K562 (cell line): Measurements from ENCODE around the gene CRIP1. TPM values are rescaled to one million over a fixed set of nuclear protein-coding genes. Genes with fewer than 3 reads are reported as not detected.

Experiments used
- BMI1 ChIP-seq: fragments of 150-350 bp; IDR thresholded peaks from 2 replicates; pipeline ENCODE4 v1.6.1; 2014; ENCODE audit warnings: low read length
- CREM ChIP-seq: IDR thresholded peaks from 2 replicates; pipeline ENCODE4 v1.6.1; 2014; ENCODE audit warnings: antibody characterized with exemption, low read depth
- EP300 ChIP-seq: IDR thresholded peaks from 2 replicates; pipeline ENCODE4 v1.6.1; 2012; ENCODE audit warnings: low read length, improper control_type of control experiment
- FOXK2 ChIP-seq, 2 experiments: fragments of 450-650 bp; IDR thresholded peaks in 1 of 2; conservative IDR thresholded peaks in 1 of 2; 2 replicates each; pipeline ENCODE4 v1.6.1; 2016; ENCODE audit warnings: low read depth in 2 of 2, mild to moderate bottlenecking in 1 of 2
- HMGN3 ChIP-seq: IDR thresholded peaks from 2 replicates; pipeline ENCODE4 v1.6.1; 2011; ENCODE audit warnings: borderline replicate concordance, low read depth, mild to moderate bottlenecking, mixed read lengths, low read length; ENCODE audit not compliant: insufficient read length; ENCODE audit errors: extremely low read depth
- KLF1 ChIP-seq: fragments of 450-650 bp; IDR thresholded peaks from 2 replicates; pipeline ENCODE4 v1.6.1; 2016; ENCODE audit warnings: missing genetic modification characterization, missing compliant biosample characterization
- LARP7 ChIP-seq: fragments of 450-650 bp; IDR thresholded peaks from 2 replicates; pipeline ENCODE4 v1.6.1; 2016
- MYNN ChIP-seq, 2 experiments: sonication (generic); formaldehyde crosslinking in 1 of 2; IDR thresholded peaks; 2 replicates each; pipeline versions ENCODE4 v1.5.0 to v1.6.1; 2016 to 2020; ENCODE audit warnings: antibody characterized with exemption in 1 of 2, missing genetic modification reagents in 1 of 2
- NEUROD1 ChIP-seq: fragments of 150-350 bp; IDR thresholded peaks from 2 replicates; pipeline ENCODE4 v1.6.1; 2014; ENCODE audit warnings: borderline replicate concordance, low read length, low read depth; ENCODE audit not compliant: partially characterized antibody
- NRF1 ChIP-seq, 2 experiments: fragments of 450-650 bp; IDR thresholded peaks in 1 of 2; conservative IDR thresholded peaks in 1 of 2; 2 replicates each; pipeline ENCODE4 v1.6.1; 2014; ENCODE audit warnings: mild to moderate bottlenecking in 2 of 2
- RFX1 ChIP-seq: fragments of 450-650 bp; IDR thresholded peaks from 2 replicates; pipeline ENCODE4 v1.6.1; 2016; ENCODE audit warnings: mild to moderate bottlenecking, moderate library complexity
- SMAD4 ChIP-seq: fragments of 250-450 bp; sonication (Bioruptor Pico); conservative IDR thresholded peaks from 2 replicates; pipeline ENCODE4 v1.8.0; 2021; ENCODE audit warnings: inconsistent platforms, mild to moderate bottlenecking, moderate library complexity
- ZBTB7A ChIP-seq: IDR thresholded peaks from 2 replicates; pipeline ENCODE4 v1.6.1; 2011; ENCODE audit warnings: low read depth, mild to moderate bottlenecking, low read length, moderate library complexity, borderline replicate concordance; ENCODE audit not compliant: control insufficient read depth
- polyA plus RNA-seq, 8 experiments: library from polyadenylated mRNA; depleted of rRNA in 4 of 8; stranded (reverse) in 5 of 8; unstranded in 3 of 8; fragments of >200 nt; fragmentation: Nextera tagmentation in 2 of 8; fragmentation: Illumina TruSeq in 1 of 8; extraction: Ambion mirVana in 2 of 8; extraction: Trizol in 1 of 8; gene quantifications; 2 replicates each; pipeline versions ENCODE4 v1.2.1 to v1.2.3, GENCODE V29; 2011 to 2014; ENCODE audit warnings: inconsistent platforms in 1 of 8, missing spikeins in 1 of 8
- total RNA-seq, 7 experiments: library from RNA; depleted of rRNA in 6 of 7; stranded (reverse); fragments of >200 nt in 6 of 7; fragmentation: Illumina TruSeq in 2 of 7; extraction: Trizol in 2 of 7; gene quantifications; 2 replicates each; pipeline versions ENCODE4 v1.2.1 to v1.2.3, GENCODE V29; 2011 to 2021; ENCODE audit warnings: low replicate concordance in 1 of 7
- TF ChIP-seq, protein P1 (sequence below), 3 experiments: fragments of 200-800 bp in 1 of 3; fragments of 250-450 bp in 1 of 3; fragments of 450-650 bp in 1 of 3; sonication (Bioruptor Pico) in 1 of 3; sonication (Bioruptor generic) in 1 of 3; formaldehyde crosslinking in 1 of 3; IDR thresholded peaks; 2 replicates each; pipeline versions ENCODE4 v1.6.1 to v1.8.0; 2016 to 2022; ENCODE audit warnings: mild to moderate bottlenecking in 2 of 3, missing genetic modification characterization in 2 of 3, missing compliant biosample characterization in 1 of 3, moderate library complexity in 1 of 3
- TF ChIP-seq, protein P2 (sequence below): sonication (generic); formaldehyde crosslinking; IDR thresholded peaks from 2 replicates; pipeline ENCODE4 v1.8.0; 2022; ENCODE audit warnings: missing genetic modification reagents, mild to moderate bottlenecking, moderate library complexity, borderline replicate concordance
- TF ChIP-seq, protein P3 (sequence below): fragments of 450-650 bp; formaldehyde crosslinking; IDR thresholded peaks from 2 replicates; pipeline ENCODE4 v1.4.0; 2022; ENCODE audit warnings: missing genetic modification characterization
- TF ChIP-seq, protein P4 (sequence below): fragments of 450-650 bp; IDR thresholded peaks from 2 replicates; pipeline ENCODE4 v1.6.1; 2018; ENCODE audit not compliant: partially characterized antibody

CRIP1 gene
- total and polyA plus RNA-seq, 9 of the 15 experiments (the other 6 are each of a cell fraction or from before 2014, with no cell fraction given) = 0.11 to 0.58 (median 0.14) TPM; not detected in 6

DNA sequence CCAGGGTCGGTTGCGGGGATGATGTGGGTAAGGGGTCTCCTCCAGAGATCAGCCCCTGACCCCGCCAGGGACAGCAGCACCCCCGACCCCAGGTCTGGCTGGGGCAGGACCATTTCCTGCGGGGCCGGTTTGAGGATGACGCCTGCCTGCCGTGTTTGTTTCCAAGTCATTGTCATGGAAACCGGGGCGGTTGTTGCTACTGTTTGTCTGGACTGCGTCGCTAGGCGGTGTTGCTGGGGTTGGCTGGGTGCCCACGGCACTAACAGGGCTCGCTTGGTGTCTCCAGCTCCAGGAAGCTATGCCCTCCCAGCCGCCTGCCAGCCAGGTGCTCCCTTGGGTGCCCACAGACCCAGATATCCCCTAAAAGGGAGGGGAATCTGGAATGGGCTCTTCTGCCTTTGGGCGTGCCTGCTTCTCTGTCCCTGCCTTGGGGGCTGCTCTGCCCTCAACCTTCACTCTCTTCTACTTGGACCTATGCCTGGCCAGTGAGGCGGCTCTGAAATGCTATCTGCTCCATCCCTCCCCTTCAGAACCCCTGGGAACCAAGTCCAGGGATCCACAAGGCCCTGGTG is 4.7 kb upstream of the CRIP1 start (continued):
- TF ChIP-seq, protein P1, sequence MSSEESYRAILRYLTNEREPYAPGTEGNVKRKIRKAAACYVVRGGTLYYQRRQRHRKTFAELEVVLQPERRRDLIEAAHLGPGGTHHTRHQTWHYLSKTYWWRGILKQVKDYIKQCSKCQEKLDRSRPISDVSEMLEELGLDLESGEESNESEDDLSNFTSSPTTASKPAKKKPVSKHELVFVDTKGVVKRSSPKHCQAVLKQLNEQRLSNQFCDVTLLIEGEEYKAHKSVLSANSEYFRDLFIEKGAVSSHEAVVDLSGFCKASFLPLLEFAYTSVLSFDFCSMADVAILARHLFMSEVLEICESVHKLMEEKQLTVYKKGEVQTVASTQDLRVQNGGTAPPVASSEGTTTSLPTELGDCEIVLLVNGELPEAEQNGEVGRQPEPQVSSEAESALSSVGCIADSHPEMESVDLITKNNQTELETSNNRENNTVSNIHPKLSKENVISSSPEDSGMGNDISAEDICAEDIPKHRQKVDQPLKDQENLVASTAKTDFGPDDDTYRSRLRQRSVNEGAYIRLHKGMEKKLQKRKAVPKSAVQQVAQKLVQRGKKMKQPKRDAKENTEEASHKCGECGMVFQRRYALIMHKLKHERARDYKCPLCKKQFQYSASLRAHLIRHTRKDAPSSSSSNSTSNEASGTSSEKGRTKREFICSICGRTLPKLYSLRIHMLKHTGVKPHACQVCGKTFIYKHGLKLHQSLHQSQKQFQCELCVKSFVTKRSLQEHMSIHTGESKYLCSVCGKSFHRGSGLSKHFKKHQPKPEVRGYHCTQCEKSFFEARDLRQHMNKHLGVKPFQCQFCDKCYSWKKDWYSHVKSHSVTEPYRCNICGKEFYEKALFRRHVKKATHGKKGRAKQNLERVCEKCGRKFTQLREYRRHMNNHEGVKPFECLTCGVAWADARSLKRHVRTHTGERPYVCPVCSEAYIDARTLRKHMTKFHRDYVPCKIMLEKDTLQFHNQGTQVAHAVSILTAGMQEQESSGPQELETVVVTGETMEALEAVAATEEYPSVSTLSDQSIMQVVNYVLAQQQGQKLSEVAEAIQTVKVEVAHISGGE (CRISPR knock-in tag; IDR thresholded peaks at IDR 0.05) = peak in 1 of 3 experiments; percentile 30; a peak in 1 of 6 replicates
- TF ChIP-seq SMAD4 (0 out of 2 replicates have a peak, but pooled peaks have one; percentile 31), LARP7 (no peak), MYNN (IDR thresholded peaks at IDR 0.05) (peak; percentile 96), MYNN (CRISPR knock-in tag; IDR thresholded peaks at IDR 0.05) (no peak), EP300 (peak; percentile 9; the same call in 1 of the 2 replicates), HMGN3 (peak; percentile 58), FOXK2 (conservative IDR thresholded peaks at IDR 0.05 in 1 of 2, IDR thresholded peaks at IDR 0.05 in 1 of 2; ENCODE audit: low read depth in 2 of 2) (peak in 1 of 2 experiments; percentile 55; a peak in 2 of 4 replicates), CREM (peak; percentile 62), BMI1 (peak; percentile 76), KLF1 (tag) (peak; percentile 94), NRF1 (conservative IDR thresholded peaks at IDR 0.05 in 1 of 2, IDR thresholded peaks at IDR 0.05 in 1 of 2) (0 out of 4 replicates have a peak, but pooled peaks of 1 of the 2 experiments have one; percentile 14), RFX1 (peak; percentile 95), ZBTB7A (peak; percentile 83; the same call in 1 of the 2 replicates), NEUROD1 (peak; percentile 82)
- TF ChIP-seq, protein P2, sequence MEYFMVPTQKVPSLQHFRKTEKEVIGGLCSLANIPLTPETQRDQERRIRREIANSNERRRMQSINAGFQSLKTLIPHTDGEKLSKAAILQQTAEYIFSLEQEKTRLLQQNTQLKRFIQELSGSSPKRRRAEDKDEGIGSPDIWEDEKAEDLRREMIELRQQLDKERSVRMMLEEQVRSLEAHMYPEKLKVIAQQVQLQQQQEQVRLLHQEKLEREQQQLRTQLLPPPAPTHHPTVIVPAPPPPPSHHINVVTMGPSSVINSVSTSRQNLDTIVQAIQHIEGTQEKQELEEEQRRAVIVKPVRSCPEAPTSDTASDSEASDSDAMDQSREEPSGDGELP (CRISPR knock-in tag) = 0 out of 2 replicates have a peak, but pooled peaks have one; percentile 11
- TF ChIP-seq, protein P3, sequence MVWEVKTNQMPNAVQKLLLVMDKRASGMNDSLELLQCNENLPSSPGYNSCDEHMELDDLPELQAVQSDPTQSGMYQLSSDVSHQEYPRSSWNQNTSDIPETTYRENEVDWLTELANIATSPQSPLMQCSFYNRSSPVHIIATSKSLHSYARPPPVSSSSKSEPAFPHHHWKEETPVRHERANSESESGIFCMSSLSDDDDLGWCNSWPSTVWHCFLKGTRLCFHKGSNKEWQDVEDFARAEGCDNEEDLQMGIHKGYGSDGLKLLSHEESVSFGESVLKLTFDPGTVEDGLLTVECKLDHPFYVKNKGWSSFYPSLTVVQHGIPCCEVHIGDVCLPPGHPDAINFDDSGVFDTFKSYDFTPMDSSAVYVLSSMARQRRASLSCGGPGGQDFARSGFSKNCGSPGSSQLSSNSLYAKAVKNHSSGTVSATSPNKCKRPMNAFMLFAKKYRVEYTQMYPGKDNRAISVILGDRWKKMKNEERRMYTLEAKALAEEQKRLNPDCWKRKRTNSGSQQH = no peak
- TF ChIP-seq, protein P4, sequence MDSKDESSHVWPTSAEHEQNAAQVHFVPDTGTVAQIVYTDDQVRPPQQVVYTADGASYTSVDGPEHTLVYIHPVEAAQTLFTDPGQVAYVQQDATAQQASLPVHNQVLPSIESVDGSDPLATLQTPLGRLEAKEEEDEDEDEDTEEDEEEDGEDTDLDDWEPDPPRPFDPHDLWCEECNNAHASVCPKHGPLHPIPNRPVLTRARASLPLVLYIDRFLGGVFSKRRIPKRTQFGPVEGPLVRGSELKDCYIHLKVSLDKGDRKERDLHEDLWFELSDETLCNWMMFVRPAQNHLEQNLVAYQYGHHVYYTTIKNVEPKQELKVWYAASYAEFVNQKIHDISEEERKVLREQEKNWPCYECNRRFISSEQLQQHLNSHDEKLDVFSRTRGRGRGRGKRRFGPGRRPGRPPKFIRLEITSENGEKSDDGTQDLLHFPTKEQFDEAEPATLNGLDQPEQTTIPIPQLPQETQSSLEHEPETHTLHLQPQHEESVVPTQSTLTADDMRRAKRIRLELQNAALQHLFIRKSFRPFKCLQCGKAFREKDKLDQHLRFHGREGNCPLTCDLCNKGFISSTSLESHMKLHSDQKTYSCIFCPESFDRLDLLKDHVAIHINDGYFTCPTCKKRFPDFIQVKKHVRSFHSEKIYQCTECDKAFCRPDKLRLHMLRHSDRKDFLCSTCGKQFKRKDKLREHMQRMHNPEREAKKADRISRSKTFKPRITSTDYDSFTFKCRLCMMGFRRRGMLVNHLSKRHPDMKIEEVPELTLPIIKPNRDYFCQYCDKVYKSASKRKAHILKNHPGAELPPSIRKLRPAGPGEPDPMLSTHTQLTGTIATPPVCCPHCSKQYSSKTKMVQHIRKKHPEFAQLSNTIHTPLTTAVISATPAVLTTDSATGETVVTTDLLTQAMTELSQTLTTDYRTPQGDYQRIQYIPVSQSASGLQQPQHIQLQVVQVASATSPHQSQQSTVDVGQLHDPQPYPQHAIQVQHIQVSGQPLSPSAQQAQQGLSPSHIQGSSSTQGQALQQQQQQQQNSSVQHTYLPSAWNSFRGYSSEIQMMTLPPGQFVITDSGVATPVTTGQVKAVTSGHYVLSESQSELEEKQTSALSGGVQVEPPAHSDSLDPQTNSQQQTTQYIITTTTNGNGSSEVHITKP = peak; percentile 53
